ENCODE measurements around the gene ZNF140.

- TF ChIP-seq CTCF (IDR thresholded peaks at IDR 0.05) (peak in 3 of 6 experiments; percentile 21 to 33 (median 32)), POLR2A (IDR thresholded peaks at IDR 0.05) (peak; percentile 37 to 67)
Observed at GRCh38 chr12:133080368-133081158, at the start of gene ZNF140.

Measured in thyroid gland (tissue), 4 donors.